ENCODE measurements around the gene ZEB1.

Gene ZEB1

DNA sequence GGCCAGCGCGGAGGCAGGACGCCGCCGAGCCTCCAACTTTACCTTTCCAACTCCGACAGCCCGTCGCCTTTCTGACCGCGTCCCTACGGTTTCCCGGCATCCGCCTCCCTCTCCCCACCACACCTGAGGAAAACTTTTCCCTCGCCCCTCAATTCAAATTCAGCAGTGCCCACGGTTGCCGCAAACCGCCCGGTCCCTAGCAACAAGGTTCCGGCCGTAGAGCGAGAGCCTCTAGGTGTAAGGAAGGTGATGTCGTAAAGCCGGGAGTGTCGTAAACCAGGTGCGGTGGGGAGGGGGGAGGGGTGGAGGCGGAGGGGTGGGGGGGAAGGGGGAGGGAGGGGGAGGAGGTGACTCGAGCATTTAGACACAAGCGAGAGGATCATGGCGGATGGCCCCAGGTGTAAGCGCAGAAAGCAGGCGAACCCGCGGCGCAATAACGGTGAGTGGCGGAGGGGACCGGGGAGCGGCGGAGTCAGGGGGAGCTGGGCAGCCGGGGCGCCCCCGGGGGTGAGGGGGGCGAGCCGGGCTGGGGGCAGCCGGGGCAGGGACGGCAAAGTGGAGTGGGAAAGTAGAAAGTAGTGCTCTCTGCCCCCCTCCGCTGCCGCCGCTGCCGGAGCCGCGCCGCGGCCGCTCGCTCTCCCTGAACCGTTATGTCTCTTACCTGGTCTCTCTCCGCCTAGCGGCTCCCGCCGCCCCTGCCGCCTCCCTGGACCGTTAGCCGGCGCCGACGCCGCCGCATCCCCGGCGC is at the start of gene ZEB1:
ZEB1 (plus strand) TSS at position 363 of the 748 bp plus-strand sequence; CDS start at position 382, 19 bp downstream.
- DNase-seq (ENCODE audit: low spot score) = peak; percentile 94

- DNase-seq (ENCODE audit: low spot score) = no peak
Observed at GRCh38 chr10:31270954-31271353, 48.1 kb upstream of the ZEB1 start.

- no peak for DNase-seq (ENCODE audit: low spot score)
Observed at GRCh38 chr10:31272841-31273240, 46.2 kb upstream of the ZEB1 start.

- no peak for DNase-seq (ENCODE audit: low spot score)
Observed at GRCh38 chr10:31273789-31274188, 45.2 kb upstream of the ZEB1 start.

- no peak for DNase-seq (ENCODE audit: low spot score)
Observed at GRCh38 chr10:31274310-31274709, 44.7 kb upstream of the ZEB1 start.

DNA sequence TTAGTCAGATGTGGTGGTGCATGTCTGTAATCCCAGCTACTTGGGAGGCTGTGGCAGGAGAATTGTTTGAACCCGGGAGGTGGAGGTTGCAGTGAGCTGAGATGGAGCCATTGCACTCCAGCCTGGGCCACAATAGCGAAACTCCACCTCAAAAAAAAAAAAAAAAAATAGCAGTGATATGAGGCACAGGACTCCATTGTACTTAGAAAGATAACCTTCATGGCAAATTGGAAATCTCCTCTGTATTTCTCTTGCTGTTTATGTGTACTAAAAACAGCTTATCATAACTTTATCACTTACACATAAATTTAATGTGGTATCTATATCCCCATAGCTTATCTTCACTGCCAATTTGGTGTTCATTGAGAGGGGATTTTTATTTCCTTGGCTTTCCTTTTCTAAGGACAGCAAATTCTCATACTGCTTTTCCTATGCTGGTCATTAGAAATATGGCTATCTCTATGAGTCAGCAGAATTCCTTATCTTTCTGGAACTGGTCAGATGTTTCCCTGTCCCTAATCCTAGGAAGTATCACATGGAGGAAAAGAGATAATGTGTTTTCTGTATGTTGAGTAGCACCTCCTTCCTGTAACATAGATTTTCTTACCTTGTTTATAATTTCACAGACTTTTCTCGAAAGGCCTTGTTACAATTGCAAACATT is 40.6 kb upstream of the ZEB1 start:
- no peak for DNase-seq (ENCODE audit: low spot score)

GRCh38 chr10:31280972-31281371 is 38.0 kb upstream of the ZEB1 start:
- no peak for DNase-seq (ENCODE audit: low spot score)

- no peak for DNase-seq (ENCODE audit: low spot score)
Observed at GRCh38 chr10:31288001-31288400, 31.0 kb upstream of the ZEB1 start.

GRCh38 chr10:31288962-31289361 is 30.1 kb upstream of the ZEB1 start:
- DNase-seq (ENCODE audit: low spot score) = no peak

DNA sequence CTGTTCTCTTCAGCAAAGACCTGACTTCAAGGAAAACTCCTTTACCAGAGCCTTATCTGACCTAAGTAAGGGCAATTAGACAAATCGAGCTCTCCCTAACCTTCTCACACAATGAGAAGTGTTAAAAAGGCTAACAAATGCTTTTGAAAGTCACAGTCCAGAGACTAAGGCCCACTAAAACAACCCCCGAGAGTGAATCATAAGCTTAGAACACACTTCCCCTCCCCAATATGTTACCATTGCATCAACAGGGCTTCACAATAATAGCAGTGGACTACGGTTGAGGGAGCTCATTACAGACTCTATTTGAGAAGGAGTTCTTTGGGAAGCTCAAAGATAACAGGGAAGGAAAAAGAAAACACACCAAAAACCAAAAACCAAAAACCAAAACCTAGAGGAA is 28.6 kb upstream of the ZEB1 start:
- no peak for DNase-seq (ENCODE audit: low spot score)

DNA sequence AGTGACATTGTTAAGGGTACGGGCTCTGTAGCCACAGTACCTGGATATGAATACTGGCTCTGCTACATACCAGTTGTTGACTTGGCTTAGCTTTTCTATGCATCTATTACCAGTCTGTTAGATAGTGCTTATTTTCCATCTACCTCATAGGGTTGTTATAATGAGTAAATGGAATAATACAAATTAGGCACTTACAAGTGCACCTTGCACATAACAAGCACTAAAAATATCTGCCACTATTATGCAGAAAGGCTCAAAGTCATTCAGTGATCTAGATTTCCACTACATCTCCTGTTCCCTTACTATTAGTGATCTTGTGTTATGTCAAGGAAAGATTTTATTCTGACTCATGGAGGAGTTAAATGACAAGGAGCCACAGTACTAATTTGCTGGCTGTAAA is 27.9 kb upstream of the ZEB1 start:
- DNase-seq (ENCODE audit: low spot score) = no peak

- no peak for DNase-seq (ENCODE audit: low spot score)
Observed at GRCh38 chr10:31294558-31294957, 24.5 kb upstream of the ZEB1 start.

DNA sequence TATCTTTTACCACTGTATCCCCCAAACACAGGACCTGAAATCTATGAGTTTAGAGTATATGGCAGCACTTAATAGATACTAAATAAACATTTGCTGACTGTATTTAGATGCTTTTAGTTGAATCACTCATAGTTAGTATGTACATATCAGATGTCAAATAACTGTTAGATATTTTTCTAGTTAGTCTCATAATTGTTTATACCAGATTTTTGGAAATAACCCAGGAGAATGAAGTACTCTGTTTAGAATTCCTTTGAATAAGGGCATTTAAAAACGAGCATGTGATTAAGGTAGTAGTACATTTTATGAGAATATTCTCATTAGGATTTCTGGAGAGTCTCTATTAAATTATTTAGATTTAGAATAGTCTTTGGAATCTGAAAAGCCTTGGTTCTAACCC is 22.3 kb upstream of the ZEB1 start:
- no peak for DNase-seq (ENCODE audit: low spot score)

GRCh38 chr10:31299119-31299518 is 19.9 kb upstream of the ZEB1 start:
- no peak for DNase-seq (ENCODE audit: low spot score)

- no peak for DNase-seq (ENCODE audit: low spot score)
Observed at GRCh38 chr10:31303212-31303611, 15.8 kb upstream of the ZEB1 start.

- no peak for DNase-seq (ENCODE audit: low spot score)
Observed at GRCh38 chr10:31304291-31304970, 14.6 kb upstream of the ZEB1 start.

GRCh38 chr10:31313396-31313795 is 5.6 kb upstream of the ZEB1 start:
- DNase-seq (ENCODE audit: low spot score) = no peak

- DNase-seq (ENCODE audit: low spot score) = no peak
Observed at GRCh38 chr10:31314256-31315150, 4.5 kb upstream of the ZEB1 start.

- DNase-seq (ENCODE audit: low spot score) = no peak
Observed at GRCh38 chr10:31315453-31315852, 3.6 kb upstream of the ZEB1 start.

DNA sequence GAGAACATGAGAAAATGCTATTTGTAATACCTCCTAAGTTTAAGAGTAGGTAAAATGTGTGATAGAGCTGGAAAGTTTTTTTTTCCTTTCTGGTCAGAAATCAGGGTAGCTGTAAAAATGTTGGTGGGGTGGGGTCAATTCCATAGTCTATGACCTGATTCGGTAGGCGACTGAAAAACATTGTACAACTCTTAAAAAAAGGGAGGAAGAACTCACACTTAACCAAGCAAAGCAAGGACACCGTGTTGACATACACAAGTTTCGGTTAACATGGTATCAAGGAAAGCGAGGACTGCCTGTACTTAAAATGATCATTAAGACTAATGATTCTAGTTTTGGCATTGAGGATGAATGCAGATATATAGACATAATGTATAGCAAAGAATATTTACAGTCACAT is 1.8 kb upstream of the ZEB1 start:
- no peak for DNase-seq (ENCODE audit: low spot score)

GRCh38 chr10:31317652-31318381 is 1.2 kb upstream of the ZEB1 start:
- DNase-seq (ENCODE audit: low spot score) = peak; percentile 74

Data from CD4-positive, alpha-beta T cell treated with Interleukin-6 at 100 ng/mL for 8 hours (primary cell).